Heart left ventricle (tissue), 13 donors: Measurements from ENCODE around the gene TRDMT1.

ENCODE experiments used
- CTCF ChIP-seq, 12 donors: fragments of 200-600 bp; sonication (generic) in 4 of 12; IDR thresholded peaks; one replicate each; pipeline versions ENCODE4 v1.5.0 to v1.8.0; 2018 to 2022; ENCODE audit warnings: antibody characterized with exemption in 12 of 12, mild to moderate bottlenecking in 5 of 12
- POLR2A ChIP-seq, 2 donors: fragments of 450-650 bp; IDR thresholded peaks; one replicate each; pipeline ENCODE4 v1.6.1; 2017; ENCODE audit warnings: antibody characterized with exemption in 2 of 2, mild to moderate bottlenecking in 2 of 2, moderate library complexity in 2 of 2
- donor health status: ischemic (EF 13 %, LVEDD 7.1; RV severe dilation, severe dysfunction).
- donor health status: DM: no; HTN: yes; CAD: no.
- donor health status: DM: no; HTN: no; CAD: no.
- donor health status: ischemic (EF 25% LVEDD 6.9; RV normal size, moderate dysfunction).
- donor health status: ischemic (EF 25% LVEDD 5.7; RV mildly dilated, moderate dysfunction).
- donor health status: ischemic (EF 35%, LVEDD 5.7; RV mildly dilated, moderate dysfunction).
- donor health status: nonischemic (EF 11% LVEDD 7.7; RV severe dilation, severe dysfunction).
- donor health status: DM: yes; HTN: yes; CAD: no.
- donor health status: PGD.
- donor health status: ischemic (EF 29% LVEDD 5.4; RV normal size, mild dysfunction).
- donor health status: nonischemic (EF 23%, LVEDD 6.1; RV moderate dilation, normal function).

- TF ChIP-seq CTCF (IDR thresholded peaks at IDR 0.05), result no peak
- no peak for TF ChIP-seq POLR2A (IDR thresholded peaks at IDR 0.05)
These were observed 81.6 kb downstream of the TRDMT1 start for GRCh38 chr10:17119845-17120244.
